ENCODE data around the gene SCLY. TPM values are rescaled to one million over a fixed set of nuclear protein-coding genes. Genes with fewer than 3 reads are reported as not detected.

The SCLY gene
- total and polyA plus RNA-seq, 2 of the 13 experiments (the other 11 are each of a cell fraction or from before 2014, with no cell fraction given) = 27.9 to 38.6 TPM

GRCh38 chr2:238040918-238041317 lies 19.9 kb upstream of the SCLY start (continued):
- no peak for TF ChIP-seq ZSCAN20 (CRISPR knock-in tag; IDR thresholded peaks at IDR 0.05; ENCODE audit: borderline replicate concordance)
- no peak for TF ChIP-seq ZNF33A (CRISPR knock-in tag; IDR thresholded peaks at IDR 0.05; ENCODE audit: borderline replicate concordance)

GRCh38 chr2:238042090-238042489 lies 18.7 kb upstream of the SCLY start:
- Histone ChIP-seq H3K27me3 (ENCODE audit: control insufficient read depth in 1 of 2, insufficient read depth in 2 of 2, low read length in 2 of 2) (no peaks in the 10 kb centered on the region), H3K27ac (ENCODE audit: extremely low read length, insufficient read depth, low read length) (no peak overlapping the region), H3K79me2 (ENCODE audit: insufficient read depth, low read length) (no peaks in the 10 kb centered on the region), H3K4me2 (ENCODE audit: low read depth, low read length) (no peak overlapping the region), H2AFZ (ENCODE audit: low read length) (no peak overlapping the region), H3K4me3 (replicated peaks in 1 of 3; ENCODE audit: insufficient read depth in 1 of 3, low read depth in 2 of 3, low read length in 3 of 3) (no peak overlapping the region), H4K20me1 (ENCODE audit: insufficient read depth, low read length) (no peaks in the 10 kb centered on the region), H3K9me3 (ENCODE audit: low read length) (no peaks in the 10 kb centered on the region), H3K4me1 (ENCODE audit: insufficient read depth, low read length) (no peaks in the 10 kb centered on the region), H3K36me3 (replicated peaks in 1 of 2; ENCODE audit: control insufficient read depth in 1 of 2, insufficient read depth in 2 of 2, low read length in 2 of 2) (peaks cover 17 to 55% of the 10 kb centered on the region in 2 experiments), H3K9ac (ENCODE audit: insufficient read depth, low read depth, low read length) (no peak overlapping the region)
- intact Hi-C loops (cut with micrococcal nuclease; ENCODE audit: unreplicated experiment) = no loop called here
- FAIRE-seq = no peak
- DNase-seq (ENCODE audit: low spot score) = no peak
- in situ Hi-C loops (cut with HindIII; ENCODE audit: extremely low pct_ligation_motif_present, low pct_unique_long_range_greater_than_20kb) = no loop called here
- POLR2A ChIA-PET = interaction anchor here (0.8 kb wide), 1 partner anchor 19 kb away, joined by 3 read pairs; the partner anchor contains the start of gene SCLY
- ATAC-seq = no peak
- TF ChIP-seq CEBPG (CRISPR knock-in tag; IDR thresholded peaks at IDR 0.05) = no peak
- TF ChIP-seq FOSL2 (CRISPR knock-in tag; IDR thresholded peaks at IDR 0.05) = no peak
- TF ChIP-seq ZBTB34 (CRISPR knock-in tag; IDR thresholded peaks at IDR 0.05) = no peak
- no peak for TF ChIP-seq ZSCAN22 (CRISPR knock-in tag; IDR thresholded peaks at IDR 0.05)
- no peak for TF ChIP-seq CREB3 (CRISPR knock-in tag; IDR thresholded peaks at IDR 0.05)
- TF ChIP-seq ZSCAN25 (CRISPR knock-in tag; IDR thresholded peaks at IDR 0.05) = no peak
- TF ChIP-seq SMAD9 (CRISPR knock-in tag; IDR thresholded peaks at IDR 0.05) = no peak
- TF ChIP-seq RFXANK (CRISPR knock-in tag; IDR thresholded peaks at IDR 0.05) = no peak
- no peak for TF ChIP-seq ZNF773 (CRISPR knock-in tag; IDR thresholded peaks at IDR 0.05; ENCODE audit: borderline replicate concordance)
- no peak for TF ChIP-seq MBNL3 (CRISPR knock-in tag; conservative IDR thresholded peaks at IDR 0.05)
- no peak for TF ChIP-seq ZMAT3 (CRISPR knock-in tag; conservative IDR thresholded peaks at IDR 0.05)
- CTCF ChIA-PET (ENCODE audit: low intra/inter-chr PET ratio, low total read pairs) = no interaction called here
- WGBS (ENCODE audit: low lambda C conversion rate) = 98% methylated on average over 5 of the region's 5 CpGs
- no TSS peak for BruUV-seq (replicated peaks)
